ENCODE measurements around the gene MYO3B. TPM values are rescaled to one million over a fixed set of nuclear protein-coding genes. Genes with fewer than 3 reads are reported as not detected.

MYO3B gene
- total RNA-seq, 3 donors from 2014 or later (not counting 1 experiment from before 2014, with no cell fraction given), result 0.68 to 0.88 (median 0.75) TPM

DNA sequence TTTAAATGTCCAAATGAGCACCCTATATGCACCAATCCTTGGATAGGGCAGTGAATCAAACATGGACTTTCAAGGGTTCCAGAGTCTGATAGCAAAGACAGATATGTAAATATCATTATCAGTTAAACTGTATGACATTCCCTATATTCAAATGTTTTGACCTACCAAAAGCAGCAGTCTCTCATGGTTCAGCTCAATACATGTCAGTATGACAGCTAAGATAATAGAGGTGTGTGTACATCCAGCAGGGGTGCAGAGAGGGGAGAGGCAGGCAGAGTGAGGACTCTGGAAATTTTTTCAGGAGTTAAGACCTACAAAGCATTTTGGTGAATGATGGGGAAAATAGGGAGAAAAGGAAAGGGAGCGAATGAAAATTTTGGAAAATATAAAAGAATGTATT lies 106.3 kb downstream of the MYO3B start:
- Histone ChIP-seq H3K4me3 (ENCODE audit: low read length) (no peak overlapping the region), H3K27me3 (ENCODE audit: control insufficient read depth, insufficient read depth, low read length) (peaks cover under 1% of the 10 kb centered on the region), H3K27ac (ENCODE audit: low read length) (no peak overlapping the region), H3K36me3 (ENCODE audit: control insufficient read depth, insufficient read depth, low read length) (no peaks in the 10 kb centered on the region), H3K9me3 (ENCODE audit: control insufficient read depth, insufficient read depth, low read length) (no peaks in the 10 kb centered on the region), H3K4me1 (ENCODE audit: control insufficient read depth, insufficient read depth, low read length) (no peaks in the 10 kb centered on the region)
- H3K36me3 Mint-ChIP-seq, result no peaks in the 10 kb centered on the region
- H3K4me3 Mint-ChIP-seq, result no peak overlapping the region
- TF ChIP-seq, protein P1, sequence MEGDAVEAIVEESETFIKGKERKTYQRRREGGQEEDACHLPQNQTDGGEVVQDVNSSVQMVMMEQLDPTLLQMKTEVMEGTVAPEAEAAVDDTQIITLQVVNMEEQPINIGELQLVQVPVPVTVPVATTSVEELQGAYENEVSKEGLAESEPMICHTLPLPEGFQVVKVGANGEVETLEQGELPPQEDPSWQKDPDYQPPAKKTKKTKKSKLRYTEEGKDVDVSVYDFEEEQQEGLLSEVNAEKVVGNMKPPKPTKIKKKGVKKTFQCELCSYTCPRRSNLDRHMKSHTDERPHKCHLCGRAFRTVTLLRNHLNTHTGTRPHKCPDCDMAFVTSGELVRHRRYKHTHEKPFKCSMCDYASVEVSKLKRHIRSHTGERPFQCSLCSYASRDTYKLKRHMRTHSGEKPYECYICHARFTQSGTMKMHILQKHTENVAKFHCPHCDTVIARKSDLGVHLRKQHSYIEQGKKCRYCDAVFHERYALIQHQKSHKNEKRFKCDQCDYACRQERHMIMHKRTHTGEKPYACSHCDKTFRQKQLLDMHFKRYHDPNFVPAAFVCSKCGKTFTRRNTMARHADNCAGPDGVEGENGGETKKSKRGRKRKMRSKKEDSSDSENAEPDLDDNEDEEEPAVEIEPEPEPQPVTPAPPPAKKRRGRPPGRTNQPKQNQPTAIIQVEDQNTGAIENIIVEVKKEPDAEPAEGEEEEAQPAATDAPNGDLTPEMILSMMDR (IDR thresholded peaks at IDR 0.05), result no peak
- WGBS (ENCODE audit: insufficient coverage), result 80% methylated on average over 1 of the region's 1 CpG
- H3K9me3 Mint-ChIP-seq, result no peaks in the 10 kb centered on the region
- no peak overlapping the region for H3K27ac Mint-ChIP-seq
- H3K27me3 Mint-ChIP-seq (ENCODE audit: low read depth in 2 of 2), result peaks cover 6 to 63% of the 10 kb centered on the region in 2 donors
- H3K4me1 Mint-ChIP-seq, result no peaks in the 10 kb centered on the region
- DNase-seq, result no peak
- intact Hi-C loops (cut with micrococcal nuclease), result no loop called here
- ATAC-seq, result no peak

DNA sequence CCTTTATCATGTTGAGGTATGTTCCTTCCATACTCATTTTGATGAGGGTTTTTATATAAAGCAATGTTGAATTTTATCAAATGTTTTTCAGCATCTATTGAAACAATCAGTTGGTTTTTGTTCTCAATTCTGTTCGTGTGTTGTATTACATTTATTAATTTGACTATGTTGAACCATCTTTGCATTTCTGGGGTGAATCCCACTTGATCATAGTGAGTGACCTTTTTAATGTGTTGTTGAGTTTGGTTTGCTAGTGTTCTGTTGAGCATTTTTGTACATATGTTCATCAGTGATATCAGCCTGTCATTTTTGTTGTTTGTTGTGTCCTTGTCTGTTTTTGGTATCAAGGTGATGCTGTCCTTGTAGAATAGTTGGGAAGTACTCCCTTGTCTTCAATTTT lies 110.9 kb downstream of the MYO3B start:
- 79% methylated on average over 1 of the region's 1 CpG for WGBS (ENCODE audit: insufficient coverage)
- H3K36me3 Mint-ChIP-seq, result no peaks in the 10 kb centered on the region
- Histone ChIP-seq H3K27me3 (ENCODE audit: control insufficient read depth, insufficient read depth, low read length) (peaks cover 3% of the 10 kb centered on the region), H3K36me3 (ENCODE audit: control insufficient read depth, insufficient read depth, low read length) (no peaks in the 10 kb centered on the region), H3K4me1 (ENCODE audit: control insufficient read depth, insufficient read depth, low read length) (no peaks in the 10 kb centered on the region), H3K9me3 (ENCODE audit: control insufficient read depth, insufficient read depth, low read length) (no peaks in the 10 kb centered on the region), H3K4me3 (ENCODE audit: low read length) (no peak overlapping the region), H3K27ac (ENCODE audit: low read length) (no peak overlapping the region)
- no peak overlapping the region for H3K4me3 Mint-ChIP-seq
- TF ChIP-seq, protein P1 (IDR thresholded peaks at IDR 0.05), result no peak
- H3K27me3 Mint-ChIP-seq (ENCODE audit: low read depth in 2 of 2), result peaks cover 7 to 37% of the 10 kb centered on the region in 2 donors
- H3K4me1 Mint-ChIP-seq, result no peaks in the 10 kb centered on the region
- no peak for DNase-seq
- peaks cover 2 to 10% of the 10 kb centered on the region in 2 donors for H3K9me3 Mint-ChIP-seq
- intact Hi-C loops (cut with micrococcal nuclease), result no loop called here
- no peak for ATAC-seq
- no peak overlapping the region for H3K27ac Mint-ChIP-seq

DNA sequence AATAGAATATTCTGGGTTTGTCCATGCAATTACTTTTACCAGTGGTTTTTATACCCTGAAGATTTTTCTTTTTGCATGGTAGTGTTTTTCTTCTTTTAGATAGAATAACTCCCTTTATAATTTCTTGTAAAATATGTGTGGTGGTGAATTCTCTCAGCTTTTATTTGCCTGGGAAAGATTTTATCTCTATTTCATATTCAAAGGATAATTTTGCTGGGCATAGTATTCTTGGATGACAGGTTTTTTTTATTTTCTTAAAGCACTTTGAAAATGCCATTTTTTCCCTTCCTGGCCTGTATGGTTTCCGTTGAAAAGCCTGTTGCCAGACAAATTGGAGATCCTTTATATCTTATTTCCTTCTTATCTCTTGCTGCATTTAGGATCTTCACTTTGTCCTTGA lies 113.5 kb downstream of the MYO3B start:
- intact Hi-C loops (cut with micrococcal nuclease), result no loop called here
- Histone ChIP-seq H3K27ac (ENCODE audit: low read length) (no peak overlapping the region), H3K4me3 (ENCODE audit: low read length) (no peak overlapping the region), H3K9me3 (ENCODE audit: control insufficient read depth, insufficient read depth, low read length) (no peaks in the 10 kb centered on the region), H3K27me3 (ENCODE audit: control insufficient read depth, insufficient read depth, low read length) (peaks cover 3% of the 10 kb centered on the region), H3K36me3 (ENCODE audit: control insufficient read depth, insufficient read depth, low read length) (no peaks in the 10 kb centered on the region), H3K4me1 (ENCODE audit: control insufficient read depth, insufficient read depth, low read length) (no peaks in the 10 kb centered on the region)
- Mint-ChIP-seq H3K27ac (no peak overlapping the region), H3K9me3 (peaks cover 2 to 10% of the 10 kb centered on the region in 2 donors), H3K36me3 (peaks cover 5% of the 10 kb centered on the region), H3K4me1 (no peaks in the 10 kb centered on the region), H3K4me3 (no peak overlapping the region), H3K27me3 (ENCODE audit: low read depth in 2 of 2) (peaks cover 10 to 37% of the 10 kb centered on the region in 2 donors)
- 60% methylated on average over 1 of the region's 1 CpG for WGBS (ENCODE audit: insufficient coverage)
- ATAC-seq (no peak), DNase-seq (no peak)
- TF ChIP-seq, protein P1 (IDR thresholded peaks at IDR 0.05), result no peak

DNA sequence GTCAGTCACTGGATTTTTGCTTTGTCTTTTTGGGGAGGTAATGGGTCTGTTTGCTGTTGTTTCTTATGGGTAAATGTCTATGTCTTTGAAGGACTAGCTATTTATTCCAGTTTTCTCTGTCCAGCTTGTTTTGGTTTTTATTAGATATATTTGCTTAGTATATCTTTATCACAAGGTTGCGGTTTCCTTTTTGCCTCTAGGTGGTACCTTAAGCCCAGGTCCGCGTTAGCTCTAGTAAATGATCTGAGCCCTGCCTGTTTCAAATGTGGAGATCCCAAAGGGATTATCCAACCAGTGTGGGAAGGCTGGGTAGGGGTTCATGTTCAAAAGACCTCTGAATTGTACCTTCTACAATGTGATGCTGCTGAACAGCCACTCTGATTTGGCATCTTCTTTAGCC lies 114.5 kb downstream of the MYO3B start:
- WGBS (ENCODE audit: insufficient coverage), result 83% methylated on average over 3 of the region's 3 CpGs
- H3K9me3 ChIP-seq (ENCODE audit: control insufficient read depth, insufficient read depth, low read length), result no peaks in the 10 kb centered on the region
- H3K4me3 Mint-ChIP-seq, result no peak overlapping the region
- TF ChIP-seq, protein P1 (IDR thresholded peaks at IDR 0.05), result no peak
- peaks cover 7 to 30% of the 10 kb centered on the region in 2 donors for H3K27me3 Mint-ChIP-seq (ENCODE audit: low read depth in 2 of 2)
- peaks cover 3% of the 10 kb centered on the region for H3K27me3 ChIP-seq (ENCODE audit: control insufficient read depth, insufficient read depth, low read length)
- DNase-seq (no peak), ATAC-seq (no peak)
- no peaks in the 10 kb centered on the region for H3K36me3 ChIP-seq (ENCODE audit: control insufficient read depth, insufficient read depth, low read length)
- H3K4me1 Mint-ChIP-seq, result no peaks in the 10 kb centered on the region
- H3K4me3 ChIP-seq (ENCODE audit: low read length), result no peak overlapping the region
- H3K9me3 Mint-ChIP-seq, result peaks cover 2 to 10% of the 10 kb centered on the region in 2 donors
- intact Hi-C loops (cut with micrococcal nuclease), result no loop called here
- no peak overlapping the region for H3K27ac Mint-ChIP-seq
- H3K27ac ChIP-seq (ENCODE audit: low read length), result no peak overlapping the region
- peaks cover 5% of the 10 kb centered on the region for H3K36me3 Mint-ChIP-seq
- H3K4me1 ChIP-seq (ENCODE audit: control insufficient read depth, insufficient read depth, low read length), result no peaks in the 10 kb centered on the region
